Loucy (cell line): Measurements from ENCODE around the gene NCOR2.

Experiments
- H2AFZ ChIP-seq: fragments of 200-600 bp; sonication (generic); 2 replicates; pipeline ENCODE4 v1.6.0; 2016; ENCODE audit warnings: antibody characterized with exemption, mild to moderate bottlenecking, low read length, moderate library complexity
- H3F3A ChIP-seq: fragments of 200-600 bp; 2 replicates; pipeline ENCODE4 v1.6.0; 2016; ENCODE audit warnings: antibody characterized with exemption, low read depth, mild to moderate bottlenecking
- H3K27me3 ChIP-seq: fragments of 200-600 bp; sonication (generic); 2 replicates; pipeline ENCODE4 v1.6.1; 2014; ENCODE audit warnings: low read length, mild to moderate bottlenecking; ENCODE audit not compliant: insufficient read depth, poor library complexity, severe bottlenecking
- H3K36me3 ChIP-seq: fragments of 200-600 bp; sonication (generic); 2 replicates; pipeline ENCODE4 v1.6.1; 2016; ENCODE audit warnings: low read length; ENCODE audit not compliant: insufficient read depth
- H3K4me1 ChIP-seq: fragments of 200-600 bp; sonication (generic); 2 replicates; pipeline ENCODE4 v1.5.1; 2014; ENCODE audit warnings: low read length, mild to moderate bottlenecking; ENCODE audit not compliant: insufficient read depth, poor library complexity, severe bottlenecking
- H3K4me2 ChIP-seq: fragments of 200-600 bp; sonication (generic); 2 replicates; pipeline ENCODE4 v1.6.0; 2014; ENCODE audit warnings: antibody characterized with exemption, low read length, low read depth, mild to moderate bottlenecking; ENCODE audit not compliant: poor library complexity, severe bottlenecking
- H3K4me3 ChIP-seq: fragments of 200-600 bp; sonication (generic); 2 replicates; pipeline ENCODE4 v1.5.1; 2014; ENCODE audit warnings: low read length, mild to moderate bottlenecking, mixed read lengths; ENCODE audit not compliant: poor library complexity, severe bottlenecking
- H3K79me2 ChIP-seq: fragments of 200-600 bp; sonication (generic); 2 replicates; pipeline ENCODE4 v1.6.1; 2014; ENCODE audit warnings: low read length; ENCODE audit not compliant: insufficient read depth
- H3K9ac ChIP-seq: fragments of 200-600 bp; sonication (generic); 2 replicates; pipeline ENCODE4 v1.6.0; 2014; ENCODE audit warnings: mild to moderate bottlenecking, low read depth, low read length, moderate library complexity; ENCODE audit not compliant: poor library complexity, severe bottlenecking
- H3K9me2 ChIP-seq: fragments of 200-600 bp; sonication (generic); replicated peaks from 2 replicates; pipeline ENCODE4 v1.6.1; 2016; ENCODE audit warnings: low read depth, low read length, mixed read lengths
- H3K9me3 ChIP-seq: fragments of 200-600 bp; sonication (generic); 2 replicates; pipeline ENCODE4 v1.6.1; 2014; ENCODE audit warnings: mild to moderate bottlenecking, antibody characterized with exemption, low read length, low read depth; ENCODE audit not compliant: insufficient read depth
- H4K20me1 ChIP-seq: fragments of 200-600 bp; sonication (generic); 2 replicates; pipeline ENCODE4 v1.6.0; 2014; ENCODE audit warnings: antibody characterized with exemption, low read length, mild to moderate bottlenecking; ENCODE audit not compliant: insufficient read depth, poor library complexity, severe bottlenecking
- CTCF ChIP-seq: fragments of 200-600 bp; sonication (generic); conservative IDR thresholded peaks from 2 replicates; pipeline ENCODE4 v1.5.1; 2014; ENCODE audit warnings: mild to moderate bottlenecking, antibody characterized with exemption, low read length
- EZH2phosphoT487 ChIP-seq: fragments of 200-600 bp; IDR thresholded peaks from 2 replicates; pipeline ENCODE4 v1.6.1; 2018; ENCODE audit warnings: antibody characterized with exemption, mild to moderate bottlenecking, moderate library complexity, borderline replicate concordance

The NCOR2 gene

GRCh38 chr12:124578854-124579253, 11.4 kb upstream of the NCOR2 start:
- no peaks in the 10 kb centered on the region for H3K9me2 ChIP-seq
- no peaks in the 10 kb centered on the region for H3K79me2 ChIP-seq
- no peaks in the 10 kb centered on the region for H3F3A ChIP-seq
- TF ChIP-seq CTCF: no peak
- no peak for TF ChIP-seq EZH2phosphoT487
- H3K4me1 ChIP-seq: peaks cover 4% of the 10 kb centered on the region
- no peaks in the 10 kb centered on the region for H4K20me1 ChIP-seq
- no peak overlapping the region for H3K4me3 ChIP-seq
- H3K9me3 ChIP-seq: no peaks in the 10 kb centered on the region
- no peak overlapping the region for H3K4me2 ChIP-seq
- no peaks in the 10 kb centered on the region for H3K27me3 ChIP-seq
- no peak overlapping the region for H3K9ac ChIP-seq
- H2AFZ ChIP-seq: no peak overlapping the region
- H3K36me3 ChIP-seq: no peaks in the 10 kb centered on the region

- no peaks in the 10 kb centered on the region for H3K9me3 ChIP-seq
- no peak overlapping the region for H3K9ac ChIP-seq
- H3K36me3 ChIP-seq: no peaks in the 10 kb centered on the region
- H3K4me1 ChIP-seq: peaks cover 8% of the 10 kb centered on the region
- TF ChIP-seq EZH2phosphoT487 (no peak), CTCF (no peak)
- no peak overlapping the region for H3K4me3 ChIP-seq
- H3K79me2 ChIP-seq: no peaks in the 10 kb centered on the region
- H3K9me2 ChIP-seq: no peaks in the 10 kb centered on the region
- H3K4me2 ChIP-seq: no peak overlapping the region
- no peaks in the 10 kb centered on the region for H3F3A ChIP-seq
- H2AFZ ChIP-seq: no peak overlapping the region
- no peaks in the 10 kb centered on the region for H4K20me1 ChIP-seq
- H3K27me3 ChIP-seq: no peaks in the 10 kb centered on the region
These were observed 11.0 kb upstream of the NCOR2 start for GRCh38 chr12:124578445-124578844.

- H2AFZ ChIP-seq: no peak overlapping the region
- no peaks in the 10 kb centered on the region for H3K36me3 ChIP-seq
- H3K4me1 ChIP-seq: peaks cover 8% of the 10 kb centered on the region
- no peak overlapping the region for H3K9ac ChIP-seq
- no peaks in the 10 kb centered on the region for H3F3A ChIP-seq
- H4K20me1 ChIP-seq: no peaks in the 10 kb centered on the region
- no peaks in the 10 kb centered on the region for H3K27me3 ChIP-seq
- H3K4me3 ChIP-seq: no peak overlapping the region
- no peak for TF ChIP-seq CTCF
- TF ChIP-seq EZH2phosphoT487: no peak
- H3K9me2 ChIP-seq: no peaks in the 10 kb centered on the region
- H3K9me3 ChIP-seq: no peaks in the 10 kb centered on the region
- H3K4me2 ChIP-seq: no peak overlapping the region
- H3K79me2 ChIP-seq: no peaks in the 10 kb centered on the region
These were observed 10.6 kb upstream of the NCOR2 start for GRCh38 chr12:124577986-124578385.
